WTC11 (cell line): ENCODE data around the gene LRRC58. TPM values are rescaled to one million over a fixed set of nuclear protein-coding genes. Genes with fewer than 3 reads are reported as not detected.

ENCODE experiments used
- ATAC-seq: fragments of 200-7000 bp; cut with Tn5 transposase; 2 replicates; pipeline ENCODE4 v1.10.0; 2021; ENCODE audit warnings: mild to moderate bottlenecking, moderate library complexity
- CTCF ChIA-PET: fragments of 300-600 bp; sonication (Branson Sonifier 250); formaldehyde crosslinking; loops from one replicate; lab custom pipeline; 2021; ENCODE audit warnings: antibody characterized with exemption; lab: Charles Lee
- POLR2A ChIA-PET: fragments of 350-600 bp; sonication (Branson Sonifier 250); formaldehyde crosslinking; loops from one replicate; lab custom pipeline; 2021; ENCODE audit warnings: antibody characterized with exemption; lab: Charles Lee
- DNase-seq: peaks from one replicate; pipeline ENCODE4 v3.0.0; 2021; ENCODE audit warnings: low spot score
- H3K27ac Mint-ChIP-seq: 2 replicates; pipeline ENCODE4 v1.8.0; 2021; ENCODE audit warnings: mixed read lengths
- H3K27me3 Mint-ChIP-seq: 2 replicates; pipeline ENCODE4 v1.8.0; 2021; ENCODE audit warnings: low read depth, mild to moderate bottlenecking, moderate library complexity, mixed read lengths
- H3K36me3 Mint-ChIP-seq: 2 replicates; pipeline ENCODE4 v1.8.0; 2021; ENCODE audit warnings: mixed read lengths
- H3K4me1 Mint-ChIP-seq: 2 replicates; pipeline ENCODE4 v1.8.0; 2022; ENCODE audit warnings: mixed read lengths
- H3K4me3 Mint-ChIP-seq: 2 replicates; pipeline ENCODE4 v1.8.0; 2021; ENCODE audit warnings: mild to moderate bottlenecking, moderate library complexity, mixed read lengths
- H3K9me3 Mint-ChIP-seq: 2 replicates; pipeline ENCODE4 v1.8.0; 2021; ENCODE audit warnings: mixed read lengths
- ETV6 ChIP-seq: sonication (generic); formaldehyde crosslinking; IDR thresholded peaks from 2 replicates; pipeline ENCODE4 v1.8.1; 2022; ENCODE audit warnings: mild to moderate bottlenecking, missing genetic modification reagents
- GABPB1 ChIP-seq: sonication (generic); formaldehyde crosslinking; IDR thresholded peaks from 2 replicates; pipeline ENCODE4 v1.8.1; 2023; ENCODE audit warnings: mild to moderate bottlenecking, missing genetic modification reagents
- HMGA2 ChIP-seq: fragments of 250-450 bp; sonication (Bioruptor Pico); IDR thresholded peaks from 2 replicates; pipeline ENCODE4 v1.4.0; 2021; ENCODE audit warnings: mild to moderate bottlenecking, moderate library complexity
- IRF2 ChIP-seq: sonication (generic); formaldehyde crosslinking; IDR thresholded peaks from 2 replicates; pipeline ENCODE4 v1.8.0; 2022; ENCODE audit warnings: low read depth, missing genetic modification reagents, borderline replicate concordance
- NFYB ChIP-seq: sonication (generic); formaldehyde crosslinking; conservative IDR thresholded peaks from 2 replicates; pipeline ENCODE4 v1.8.0; 2022; ENCODE audit warnings: low read depth, missing genetic modification reagents
- NR2C2 ChIP-seq: sonication (generic); formaldehyde crosslinking; IDR thresholded peaks from 2 replicates; pipeline ENCODE4 v1.8.0; 2022; ENCODE audit warnings: mild to moderate bottlenecking, missing genetic modification reagents
- OVOL2 ChIP-seq: fragments of 250-450 bp; sonication (Bioruptor Pico); IDR thresholded peaks from 2 replicates; pipeline ENCODE4 v1.9.0; 2021; ENCODE audit warnings: mild to moderate bottlenecking, borderline replicate concordance
- PRDM15 ChIP-seq: sonication (generic); formaldehyde crosslinking; IDR thresholded peaks from 2 replicates; pipeline ENCODE4 v1.8.0; 2022; ENCODE audit warnings: missing genetic modification reagents
- SMAD4 ChIP-seq: sonication (generic); formaldehyde crosslinking; IDR thresholded peaks from 2 replicates; pipeline ENCODE4 v1.8.0; 2022; ENCODE audit warnings: mild to moderate bottlenecking, missing genetic modification reagents
- ZNF138 ChIP-seq: sonication (generic); formaldehyde crosslinking; conservative IDR thresholded peaks from 2 replicates; pipeline ENCODE4 v1.8.1; 2022; ENCODE audit warnings: mild to moderate bottlenecking, moderate library complexity, missing genetic modification reagents
- ZNF263 ChIP-seq: sonication (generic); formaldehyde crosslinking; IDR thresholded peaks from 2 replicates; pipeline ENCODE4 v1.8.1; 2022; ENCODE audit warnings: low read depth, mild to moderate bottlenecking, moderate library complexity, missing genetic modification reagents
- ZNF671 ChIP-seq: fragments of 250-450 bp; sonication (Bioruptor Pico); IDR thresholded peaks from 2 replicates; pipeline ENCODE4 v1.8.0; 2021; ENCODE audit warnings: mild to moderate bottlenecking
- total RNA-seq: library from RNA; stranded (reverse); gene quantifications from 3 replicates; pipeline ENCODE4 v1.2.3, GENCODE V29; 2021
- TF ChIP-seq, protein P1 (sequence below): sonication (generic); formaldehyde crosslinking; IDR thresholded peaks from 2 replicates; pipeline ENCODE4 v1.8.1; 2022; ENCODE audit warnings: mild to moderate bottlenecking, moderate library complexity, missing genetic modification reagents
- TF ChIP-seq, protein P2 (sequence below): sonication (generic); formaldehyde crosslinking; IDR thresholded peaks from 2 replicates; pipeline ENCODE4 v1.8.0; 2023; ENCODE audit warnings: missing genetic modification reagents, mild to moderate bottlenecking, borderline replicate concordance
- TF ChIP-seq, protein P3 (sequence below): sonication (generic); formaldehyde crosslinking; IDR thresholded peaks from 2 replicates; pipeline ENCODE4 v1.8.0; 2023; ENCODE audit warnings: mild to moderate bottlenecking, missing genetic modification reagents
- TF ChIP-seq, protein P4 (sequence below): sonication (generic); formaldehyde crosslinking; IDR thresholded peaks from 2 replicates; pipeline ENCODE4 v1.8.0; 2022; ENCODE audit warnings: mild to moderate bottlenecking, missing genetic modification reagents

The LRRC58 gene
- total RNA-seq, 1 experiment from 2014 or later, result 15.1 TPM

GRCh38 chr3:120344349-120344748 lies 4.8 kb downstream of the LRRC58 start:
- H3K36me3 Mint-ChIP-seq, result peaks cover 13% of the 10 kb centered on the region
- no peak overlapping the region for H3K4me3 Mint-ChIP-seq
- CTCF ChIA-PET, result no interaction called here
- peaks cover 5% of the 10 kb centered on the region for H3K27me3 Mint-ChIP-seq
- DNase-seq (no peak), ATAC-seq (no peak)
- peaks cover 32% of the 10 kb centered on the region for H3K4me1 Mint-ChIP-seq
- H3K27ac Mint-ChIP-seq, result no peak overlapping the region
- no peak for TF ChIP-seq IRF2 (CRISPR knock-in tag)
- no peak for TF ChIP-seq ZNF138 (CRISPR knock-in tag)
- TF ChIP-seq ETV6 (CRISPR knock-in tag), result no peak
- TF ChIP-seq HMGA2, result no peak
- TF ChIP-seq OVOL2 (CRISPR knock-in tag), result no peak
- TF ChIP-seq NR2C2, result no peak
- no peak for TF ChIP-seq GABPB1 (CRISPR knock-in tag)
- TF ChIP-seq, protein P1, sequence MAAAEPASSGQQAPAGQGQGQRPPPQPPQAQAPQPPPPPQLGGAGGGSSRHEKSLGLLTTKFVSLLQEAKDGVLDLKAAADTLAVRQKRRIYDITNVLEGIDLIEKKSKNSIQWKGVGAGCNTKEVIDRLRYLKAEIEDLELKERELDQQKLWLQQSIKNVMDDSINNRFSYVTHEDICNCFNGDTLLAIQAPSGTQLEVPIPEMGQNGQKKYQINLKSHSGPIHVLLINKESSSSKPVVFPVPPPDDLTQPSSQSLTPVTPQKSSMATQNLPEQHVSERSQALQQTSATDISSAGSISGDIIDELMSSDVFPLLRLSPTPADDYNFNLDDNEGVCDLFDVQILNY (CRISPR knock-in tag), result no peak
- peaks cover 8% of the 10 kb centered on the region for H3K9me3 Mint-ChIP-seq
- POLR2A ChIA-PET, result interaction anchor here (0.6 kb wide), 1 partner anchor 151 kb away, joined by 3 read pairs; no protein-coding TSS in a partner anchor

DNA sequence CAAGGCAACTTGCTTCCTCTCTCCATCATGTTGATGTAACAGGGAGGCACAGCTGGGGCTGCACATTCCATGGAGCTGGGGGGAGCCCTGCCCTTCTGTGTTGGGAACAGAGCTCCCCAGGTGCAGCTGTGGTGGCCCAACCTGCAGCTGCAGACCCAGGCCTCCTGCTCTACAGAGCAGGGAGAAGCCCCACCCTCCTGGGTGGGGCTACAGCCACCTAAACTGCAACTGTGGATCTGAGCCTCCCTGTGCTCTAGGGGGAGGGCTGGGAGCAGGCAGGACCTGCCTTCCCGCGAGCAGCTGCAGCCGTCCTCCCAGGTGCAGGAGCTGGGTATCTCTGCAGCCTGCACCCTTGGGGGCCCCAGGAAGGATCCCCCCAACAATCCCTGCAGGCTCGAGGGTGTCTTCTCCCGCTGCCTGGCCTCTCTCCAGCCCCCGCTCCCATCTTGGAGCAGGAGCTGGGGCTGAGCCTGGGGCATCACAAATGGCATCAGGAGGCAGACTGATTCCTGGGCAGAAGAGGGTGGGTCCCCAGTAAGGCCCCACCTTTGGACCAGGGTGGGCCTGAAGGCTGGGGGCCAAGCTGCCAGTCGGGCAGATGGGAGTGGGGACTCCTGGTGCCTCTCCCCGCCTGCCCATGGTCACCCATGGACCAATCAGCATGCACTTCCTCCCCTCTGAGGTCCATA lies 7.4 kb downstream of the LRRC58 start:
- no peak overlapping the region for H3K4me3 Mint-ChIP-seq
- ChIA-PET CTCF (interaction anchor here (0.9 to 1.9 kb wide), 4 partner anchors 75 to 453 kb away, joined by 3 to 8 read pairs (median 4); no protein-coding TSS in a partner anchor), POLR2A (no interaction called here)
- H3K4me1 Mint-ChIP-seq, result peaks cover 22% of the 10 kb centered on the region
- peak; percentile 99 for ATAC-seq
- DNase-seq, result peak; percentile 65
- peaks cover 20% of the 10 kb centered on the region for H3K9me3 Mint-ChIP-seq
- H3K27me3 Mint-ChIP-seq, result no peaks in the 10 kb centered on the region
- peaks cover 24% of the 10 kb centered on the region for H3K36me3 Mint-ChIP-seq
- H3K27ac Mint-ChIP-seq, result no peak overlapping the region
- no peak for TF ChIP-seq NFYB (CRISPR knock-in tag)
- TF ChIP-seq, protein P2, sequence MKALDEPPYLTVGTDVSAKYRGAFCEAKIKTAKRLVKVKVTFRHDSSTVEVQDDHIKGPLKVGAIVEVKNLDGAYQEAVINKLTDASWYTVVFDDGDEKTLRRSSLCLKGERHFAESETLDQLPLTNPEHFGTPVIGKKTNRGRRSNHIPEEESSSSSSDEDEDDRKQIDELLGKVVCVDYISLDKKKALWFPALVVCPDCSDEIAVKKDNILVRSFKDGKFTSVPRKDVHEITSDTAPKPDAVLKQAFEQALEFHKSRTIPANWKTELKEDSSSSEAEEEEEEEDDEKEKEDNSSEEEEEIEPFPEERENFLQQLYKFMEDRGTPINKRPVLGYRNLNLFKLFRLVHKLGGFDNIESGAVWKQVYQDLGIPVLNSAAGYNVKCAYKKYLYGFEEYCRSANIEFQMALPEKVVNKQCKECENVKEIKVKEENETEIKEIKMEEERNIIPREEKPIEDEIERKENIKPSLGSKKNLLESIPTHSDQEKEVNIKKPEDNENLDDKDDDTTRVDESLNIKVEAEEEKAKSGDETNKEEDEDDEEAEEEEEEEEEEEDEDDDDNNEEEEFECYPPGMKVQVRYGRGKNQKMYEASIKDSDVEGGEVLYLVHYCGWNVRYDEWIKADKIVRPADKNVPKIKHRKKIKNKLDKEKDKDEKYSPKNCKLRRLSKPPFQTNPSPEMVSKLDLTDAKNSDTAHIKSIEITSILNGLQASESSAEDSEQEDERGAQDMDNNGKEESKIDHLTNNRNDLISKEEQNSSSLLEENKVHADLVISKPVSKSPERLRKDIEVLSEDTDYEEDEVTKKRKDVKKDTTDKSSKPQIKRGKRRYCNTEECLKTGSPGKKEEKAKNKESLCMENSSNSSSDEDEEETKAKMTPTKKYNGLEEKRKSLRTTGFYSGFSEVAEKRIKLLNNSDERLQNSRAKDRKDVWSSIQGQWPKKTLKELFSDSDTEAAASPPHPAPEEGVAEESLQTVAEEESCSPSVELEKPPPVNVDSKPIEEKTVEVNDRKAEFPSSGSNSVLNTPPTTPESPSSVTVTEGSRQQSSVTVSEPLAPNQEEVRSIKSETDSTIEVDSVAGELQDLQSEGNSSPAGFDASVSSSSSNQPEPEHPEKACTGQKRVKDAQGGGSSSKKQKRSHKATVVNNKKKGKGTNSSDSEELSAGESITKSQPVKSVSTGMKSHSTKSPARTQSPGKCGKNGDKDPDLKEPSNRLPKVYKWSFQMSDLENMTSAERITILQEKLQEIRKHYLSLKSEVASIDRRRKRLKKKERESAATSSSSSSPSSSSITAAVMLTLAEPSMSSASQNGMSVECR (CRISPR knock-in tag), result no peak
- 0 out of 2 replicates have a peak, but pooled peaks have one; percentile 19 for TF ChIP-seq SMAD4 (CRISPR knock-in tag)
- TF ChIP-seq GABPB1 (CRISPR knock-in tag), result no peak

GRCh38 chr3:120339362-120339761 lies 9.8 kb downstream of the LRRC58 start:
- H3K4me3 Mint-ChIP-seq, result no peak overlapping the region
- H3K9me3 Mint-ChIP-seq, result peaks cover 20% of the 10 kb centered on the region
- no peak for DNase-seq
- no peak overlapping the region for H3K27ac Mint-ChIP-seq
- H3K27me3 Mint-ChIP-seq, result no peaks in the 10 kb centered on the region
- H3K4me1 Mint-ChIP-seq, result peaks cover 17% of the 10 kb centered on the region
- ATAC-seq, result no peak
- CTCF ChIA-PET, result no interaction called here
- POLR2A ChIA-PET, result no interaction called here
- H3K36me3 Mint-ChIP-seq, result peaks cover 32% of the 10 kb centered on the region
- TF ChIP-seq PRDM15 (CRISPR knock-in tag) (no peak), ZNF263 (CRISPR knock-in tag) (no peak), ZNF671 (no peak)
- TF ChIP-seq, protein P3, sequence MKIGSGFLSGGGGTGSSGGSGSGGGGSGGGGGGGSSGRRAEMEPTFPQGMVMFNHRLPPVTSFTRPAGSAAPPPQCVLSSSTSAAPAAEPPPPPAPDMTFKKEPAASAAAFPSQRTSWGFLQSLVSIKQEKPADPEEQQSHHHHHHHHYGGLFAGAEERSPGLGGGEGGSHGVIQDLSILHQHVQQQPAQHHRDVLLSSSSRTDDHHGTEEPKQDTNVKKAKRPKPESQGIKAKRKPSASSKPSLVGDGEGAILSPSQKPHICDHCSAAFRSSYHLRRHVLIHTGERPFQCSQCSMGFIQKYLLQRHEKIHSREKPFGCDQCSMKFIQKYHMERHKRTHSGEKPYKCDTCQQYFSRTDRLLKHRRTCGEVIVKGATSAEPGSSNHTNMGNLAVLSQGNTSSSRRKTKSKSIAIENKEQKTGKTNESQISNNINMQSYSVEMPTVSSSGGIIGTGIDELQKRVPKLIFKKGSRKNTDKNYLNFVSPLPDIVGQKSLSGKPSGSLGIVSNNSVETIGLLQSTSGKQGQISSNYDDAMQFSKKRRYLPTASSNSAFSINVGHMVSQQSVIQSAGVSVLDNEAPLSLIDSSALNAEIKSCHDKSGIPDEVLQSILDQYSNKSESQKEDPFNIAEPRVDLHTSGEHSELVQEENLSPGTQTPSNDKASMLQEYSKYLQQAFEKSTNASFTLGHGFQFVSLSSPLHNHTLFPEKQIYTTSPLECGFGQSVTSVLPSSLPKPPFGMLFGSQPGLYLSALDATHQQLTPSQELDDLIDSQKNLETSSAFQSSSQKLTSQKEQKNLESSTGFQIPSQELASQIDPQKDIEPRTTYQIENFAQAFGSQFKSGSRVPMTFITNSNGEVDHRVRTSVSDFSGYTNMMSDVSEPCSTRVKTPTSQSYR (CRISPR knock-in tag), result no peak
- TF ChIP-seq, protein P4, sequence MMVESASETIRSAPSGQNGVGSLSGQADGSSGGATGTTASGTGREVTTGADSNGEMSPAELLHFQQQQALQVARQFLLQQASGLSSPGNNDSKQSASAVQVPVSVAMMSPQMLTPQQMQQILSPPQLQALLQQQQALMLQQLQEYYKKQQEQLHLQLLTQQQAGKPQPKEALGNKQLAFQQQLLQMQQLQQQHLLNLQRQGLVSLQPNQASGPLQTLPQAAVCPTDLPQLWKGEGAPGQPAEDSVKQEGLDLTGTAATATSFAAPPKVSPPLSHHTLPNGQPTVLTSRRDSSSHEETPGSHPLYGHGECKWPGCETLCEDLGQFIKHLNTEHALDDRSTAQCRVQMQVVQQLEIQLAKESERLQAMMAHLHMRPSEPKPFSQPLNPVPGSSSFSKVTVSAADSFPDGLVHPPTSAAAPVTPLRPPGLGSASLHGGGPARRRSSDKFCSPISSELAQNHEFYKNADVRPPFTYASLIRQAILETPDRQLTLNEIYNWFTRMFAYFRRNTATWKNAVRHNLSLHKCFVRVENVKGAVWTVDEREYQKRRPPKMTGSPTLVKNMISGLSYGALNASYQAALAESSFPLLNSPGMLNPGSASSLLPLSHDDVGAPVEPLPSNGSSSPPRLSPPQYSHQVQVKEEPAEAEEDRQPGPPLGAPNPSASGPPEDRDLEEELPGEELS (CRISPR knock-in tag), result no peak
